Measurements from ENCODE around the gene ZNF282. TPM values are rescaled to one million over a fixed set of nuclear protein-coding genes. Genes with fewer than 3 reads are reported as not detected.

The ZNF282 gene
- total RNA-seq, 1 donor, result 31.5 TPM

DNA sequence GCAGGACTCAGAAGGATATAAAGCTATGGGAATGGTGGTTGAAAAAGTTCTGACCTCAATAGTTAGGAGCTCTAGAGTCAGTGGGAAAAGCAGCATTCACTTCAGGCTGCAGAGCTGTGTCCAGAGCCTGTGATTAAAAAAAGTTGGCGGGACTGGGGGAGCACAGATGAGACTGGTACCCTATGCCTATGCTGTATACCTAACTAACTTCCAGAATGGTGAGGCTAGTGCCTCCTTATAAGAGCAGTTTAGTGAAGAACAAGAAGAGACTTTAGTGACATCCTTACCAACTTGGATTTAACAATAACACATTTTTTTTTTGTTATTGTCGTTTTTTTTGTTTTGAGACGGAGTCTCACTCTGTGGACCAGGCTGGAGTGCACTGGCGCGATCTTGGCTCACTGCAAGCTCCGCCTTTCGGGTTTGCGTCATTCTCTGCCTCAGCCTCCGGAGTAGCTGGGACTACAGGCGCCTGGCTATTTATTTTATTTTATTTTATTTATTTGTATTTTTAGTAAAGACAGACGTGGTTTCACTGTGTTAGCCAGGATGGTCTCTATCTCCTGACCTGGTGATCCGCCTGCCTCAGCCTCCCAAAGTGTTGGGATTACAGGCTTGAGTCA, 6.6 kb upstream of the ZNF282 start:
- DNase-seq (ENCODE audit: low read depth in 2 of 3, low spot score in 2 of 3), result no peak

DNA sequence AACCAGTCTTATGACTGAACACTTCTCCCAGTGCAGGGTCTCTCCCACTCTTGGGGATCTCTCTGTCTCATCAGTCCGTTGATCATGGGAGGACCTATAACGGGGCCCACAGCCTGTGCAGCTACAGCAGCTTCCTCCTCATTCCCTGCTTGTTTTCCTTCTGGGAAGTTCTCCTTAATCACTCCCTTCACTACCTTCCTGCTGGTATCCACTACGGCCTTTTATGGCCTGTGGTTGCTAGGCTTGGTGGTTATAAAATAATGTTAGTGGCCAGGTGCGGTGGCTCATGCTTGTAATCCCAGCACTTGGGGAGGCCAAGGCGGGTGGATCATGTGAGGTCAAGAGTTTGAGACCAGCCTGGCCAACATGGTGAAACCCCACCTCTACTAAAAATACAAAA, 3.5 kb upstream of the ZNF282 start:
- no peak for DNase-seq (ENCODE audit: low read depth in 2 of 3, low spot score in 2 of 3)

DNA sequence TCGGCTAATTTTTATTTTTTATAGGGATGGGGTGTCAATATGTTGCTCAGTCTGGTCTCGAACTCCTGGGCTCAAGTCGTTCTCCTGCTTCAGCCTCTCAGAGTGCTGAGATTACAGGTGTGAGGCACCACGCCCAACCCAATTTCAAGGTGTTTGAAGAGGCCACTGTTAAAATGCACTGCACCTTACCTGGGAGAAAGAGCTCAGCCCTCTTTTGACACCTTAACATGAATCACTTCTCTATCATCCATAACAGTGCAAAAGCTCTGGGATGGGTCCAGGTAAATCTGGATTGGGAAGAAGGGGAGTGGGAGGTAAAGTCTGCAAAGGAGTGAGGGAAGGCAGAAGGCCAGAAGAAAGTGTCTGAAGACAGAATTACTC, 557 bp upstream of the ZNF282 start:
- DNase-seq (ENCODE audit: low read depth in 2 of 3, low spot score in 2 of 3), result no peak

DNA sequence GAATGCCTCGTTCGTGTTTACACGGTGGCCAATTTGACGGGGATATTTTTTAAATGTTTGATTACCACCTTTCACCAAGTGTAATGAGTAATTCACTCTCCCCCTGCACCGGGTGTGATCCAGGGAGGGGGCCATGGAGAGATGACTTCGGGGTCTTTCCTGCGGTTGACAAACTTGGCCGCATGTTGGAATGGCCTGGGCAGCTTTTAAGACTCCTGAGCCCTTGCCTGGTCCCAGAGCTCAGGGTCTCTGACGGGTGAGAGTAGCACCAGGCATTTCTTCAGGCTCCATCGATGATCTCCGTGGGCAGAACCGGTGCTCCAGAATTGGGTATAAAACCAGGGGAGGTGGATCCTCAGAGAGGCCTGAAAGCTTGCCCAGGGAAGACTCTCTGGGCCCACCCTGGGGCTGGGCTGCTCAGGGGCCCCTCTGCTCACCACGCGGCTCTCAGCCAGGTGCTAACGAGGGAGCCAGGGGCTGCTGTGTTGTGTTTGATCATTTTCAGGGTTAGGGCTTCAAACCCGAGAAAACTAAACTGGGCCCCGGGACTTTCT, 882 bp downstream of the ZNF282 start:
- peak in 1 of 3 donors; percentile 8 for DNase-seq (ENCODE audit: low read depth in 2 of 3, low spot score in 2 of 3)

DNA sequence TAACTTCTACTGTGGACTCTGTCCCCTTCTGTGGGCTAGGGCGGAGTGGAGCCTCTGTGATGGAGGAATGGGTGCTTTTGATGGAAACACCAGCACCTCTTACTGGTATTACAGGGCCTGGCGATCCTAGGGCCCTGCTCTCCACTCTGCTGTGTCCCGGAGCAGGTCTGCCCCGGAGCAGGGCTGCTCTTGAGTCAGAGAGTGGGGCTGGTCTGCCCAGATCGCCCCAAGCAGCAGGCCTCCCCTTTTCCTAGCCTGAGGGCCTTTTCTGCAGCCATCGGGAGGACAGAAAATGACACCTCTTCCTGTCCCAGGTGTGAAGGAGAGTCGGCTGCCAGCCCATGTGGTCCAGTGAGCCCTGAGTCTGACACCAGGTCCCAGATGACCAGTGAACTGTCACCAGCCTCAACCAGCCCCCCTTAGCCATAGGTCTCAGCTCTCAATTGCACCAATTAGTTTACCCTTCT, 1.4 kb downstream of the ZNF282 start:
- DNase-seq (ENCODE audit: low read depth in 2 of 3, low spot score in 2 of 3), result no peak

DNA sequence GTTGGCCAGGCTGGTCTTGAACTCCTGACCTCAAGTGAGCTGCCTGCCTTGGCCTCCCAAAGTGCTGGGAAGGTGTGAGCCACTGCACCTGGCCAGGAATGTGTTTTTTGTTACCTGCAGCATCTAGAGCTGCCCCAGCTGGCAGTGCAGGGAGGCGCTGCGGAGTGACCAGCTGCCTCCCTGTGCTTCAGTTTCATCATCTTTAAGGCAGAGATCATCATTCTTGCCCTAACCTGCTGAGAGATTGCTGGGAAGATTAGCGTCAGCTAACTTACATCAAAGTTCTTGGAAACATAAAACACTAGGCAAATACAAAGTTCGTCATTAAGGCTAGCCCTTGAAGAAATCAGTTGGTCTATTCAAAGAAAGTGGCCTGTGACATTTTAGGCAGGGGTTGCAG, 2.3 kb downstream of the ZNF282 start:
- no peak for DNase-seq (ENCODE audit: low read depth in 2 of 3, low spot score in 2 of 3)

DNA sequence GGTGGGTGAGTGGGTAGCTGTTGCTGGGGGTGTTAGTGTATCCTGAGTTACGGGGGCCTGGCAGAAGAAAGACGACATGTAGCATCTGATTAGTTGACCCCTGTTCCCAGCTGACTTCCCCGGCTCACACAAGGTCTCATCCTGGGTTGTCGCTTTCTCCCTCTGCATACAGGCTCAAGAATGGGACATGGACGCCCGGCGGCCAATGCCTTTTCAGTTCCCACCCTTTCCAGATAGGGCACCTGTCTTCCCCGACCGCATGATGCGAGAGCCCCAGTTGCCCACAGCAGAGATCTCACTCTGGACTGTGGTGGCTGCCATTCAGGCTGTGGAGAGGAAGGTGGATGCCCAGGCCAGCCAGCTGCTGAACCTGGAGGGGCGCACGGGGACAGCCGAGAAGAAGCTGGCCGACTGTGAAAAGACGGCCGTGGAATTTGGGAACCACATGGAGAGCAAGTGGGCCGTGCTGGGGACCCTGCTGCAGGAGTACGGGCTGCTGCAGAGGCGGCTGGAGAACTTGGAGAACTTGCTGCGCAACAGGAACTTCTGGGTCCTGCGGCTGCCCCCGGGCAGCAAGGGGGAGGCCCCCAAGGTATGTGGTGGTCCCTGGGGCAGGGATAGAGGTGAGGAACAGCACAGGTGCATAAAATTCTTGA, 2.9 kb downstream of the ZNF282 start:
- no peak for DNase-seq (ENCODE audit: low read depth in 2 of 3, low spot score in 2 of 3)

DNA sequence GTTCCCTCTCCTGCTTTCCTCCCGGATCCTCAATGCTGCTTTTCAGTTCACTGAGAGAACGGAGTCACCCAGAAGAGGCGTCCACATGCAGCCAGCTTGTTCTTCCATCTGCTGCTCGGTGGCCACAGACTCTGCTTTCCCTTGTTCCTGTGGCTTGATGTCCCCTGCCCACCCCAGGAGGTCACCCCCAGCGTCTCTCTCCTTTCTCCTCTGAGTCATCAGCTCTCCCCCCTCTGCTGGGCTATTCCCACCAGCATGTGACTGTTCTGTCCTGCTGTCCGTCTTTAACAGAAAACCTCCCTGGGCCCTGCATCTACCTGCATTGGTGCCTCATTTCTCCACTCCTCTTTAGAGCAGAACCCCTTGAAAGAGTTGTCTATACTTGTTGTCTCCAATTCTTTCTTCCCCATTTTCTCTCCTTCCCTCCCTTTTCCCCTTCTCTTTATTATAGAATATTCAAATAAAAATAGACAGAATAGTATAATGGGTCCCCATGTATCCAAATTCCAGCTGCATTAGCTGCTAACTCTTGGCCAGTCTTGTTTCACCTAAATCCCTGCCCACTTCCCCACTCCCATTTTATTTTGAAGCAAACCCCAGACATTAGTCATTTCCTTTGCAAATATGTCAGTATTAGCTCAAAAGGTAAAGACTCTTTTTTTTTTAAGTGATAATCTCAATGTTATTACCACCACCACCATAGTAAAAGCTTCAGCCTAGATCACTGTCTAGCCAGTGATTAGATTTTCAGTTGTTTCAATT, 4.1 kb downstream of the ZNF282 start:
- no peak for DNase-seq (ENCODE audit: low read depth in 2 of 3, low spot score in 2 of 3)

DNA sequence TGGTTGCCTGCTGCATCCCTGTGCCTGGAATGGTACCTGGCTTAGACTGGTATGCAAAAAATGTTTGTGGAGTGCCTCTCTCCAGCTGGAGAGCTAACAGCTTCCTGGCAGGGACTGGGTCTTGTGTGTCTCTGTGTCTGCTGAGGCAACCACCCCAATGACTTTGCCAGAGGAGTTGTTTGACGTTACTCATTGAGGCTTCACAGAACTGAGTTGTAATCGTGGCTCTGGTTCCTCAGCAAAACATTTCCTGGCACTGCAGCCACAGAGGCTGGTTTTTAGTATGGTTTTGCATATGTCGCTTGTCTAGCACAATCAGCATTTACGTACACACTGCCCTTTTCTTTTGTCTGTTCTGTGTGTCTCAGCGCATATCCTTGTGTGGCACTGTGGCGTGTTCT, 7.5 kb downstream of the ZNF282 start:
- no peak for DNase-seq (ENCODE audit: low read depth in 2 of 3, low spot score in 2 of 3)

DNA sequence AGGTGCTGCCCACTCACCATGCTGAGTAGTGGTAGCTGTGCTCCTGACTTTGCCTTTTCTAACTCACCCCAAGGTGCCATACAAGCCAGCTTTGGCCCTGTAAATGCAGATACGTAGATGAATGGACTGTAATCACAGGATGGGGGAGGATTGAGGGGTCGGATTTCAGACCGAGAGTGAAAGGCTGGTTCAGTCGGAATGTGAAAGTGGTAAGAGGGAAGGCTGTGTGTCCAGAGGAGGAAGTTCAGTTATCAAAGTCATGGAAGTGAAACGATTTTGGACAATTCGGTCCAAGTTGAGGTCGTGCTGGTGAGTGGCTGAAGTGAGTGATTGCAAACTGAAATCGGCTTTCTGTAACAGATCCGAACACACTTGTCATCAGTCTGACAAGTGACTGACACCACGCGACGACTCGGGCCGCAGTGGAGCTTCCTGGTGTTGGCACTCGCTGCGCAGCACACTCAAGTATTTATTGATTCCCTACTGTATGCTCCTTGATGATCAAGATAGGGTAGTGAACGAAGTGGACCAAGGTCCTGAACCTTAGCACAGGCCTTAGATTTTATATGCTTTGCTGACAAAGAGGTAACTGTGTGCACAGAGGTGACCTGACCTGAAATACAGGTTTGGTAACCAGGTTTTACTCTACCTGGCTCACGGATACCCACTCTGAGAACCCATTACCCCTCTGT, 10.5 kb downstream of the ZNF282 start:
- no peak for DNase-seq (ENCODE audit: low read depth in 2 of 3, low spot score in 2 of 3)

DNA sequence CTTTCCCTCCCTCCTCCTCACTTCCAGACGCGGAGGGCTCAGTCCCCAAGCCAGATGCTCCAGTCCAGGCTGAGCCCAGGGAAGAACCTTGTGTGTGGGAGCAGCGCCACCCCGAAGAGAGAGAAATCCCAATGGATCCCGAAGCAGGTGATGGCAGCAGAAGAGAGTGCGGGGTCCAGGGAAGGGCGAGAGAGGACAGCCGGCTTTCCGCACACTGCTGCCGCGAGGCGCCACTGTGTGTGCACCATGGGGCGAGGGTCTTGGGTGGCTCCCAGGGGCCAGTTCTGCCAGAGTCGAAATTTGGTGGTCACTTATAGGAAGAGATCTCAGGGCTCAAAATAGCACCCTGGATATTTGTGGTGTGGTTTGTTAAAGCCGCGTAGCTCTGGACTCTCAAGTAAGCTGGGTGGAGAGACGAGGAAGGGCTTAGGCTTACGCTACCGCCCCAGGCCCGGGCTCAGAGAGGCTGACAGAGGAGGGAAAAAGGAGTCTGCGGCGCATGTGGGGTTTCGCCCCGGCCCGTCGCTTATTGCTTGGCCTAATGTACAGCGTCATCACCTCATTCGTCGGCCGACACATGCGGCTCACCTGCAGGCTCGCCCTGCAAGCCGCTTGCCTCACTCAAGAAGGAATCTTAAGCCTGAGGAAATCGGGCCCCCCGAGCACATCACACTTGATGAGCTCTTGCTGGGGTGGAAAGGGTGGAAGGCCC, 12.1 kb downstream of the ZNF282 start:
- no peak for DNase-seq (ENCODE audit: low read depth in 2 of 3, low spot score in 2 of 3)

DNA sequence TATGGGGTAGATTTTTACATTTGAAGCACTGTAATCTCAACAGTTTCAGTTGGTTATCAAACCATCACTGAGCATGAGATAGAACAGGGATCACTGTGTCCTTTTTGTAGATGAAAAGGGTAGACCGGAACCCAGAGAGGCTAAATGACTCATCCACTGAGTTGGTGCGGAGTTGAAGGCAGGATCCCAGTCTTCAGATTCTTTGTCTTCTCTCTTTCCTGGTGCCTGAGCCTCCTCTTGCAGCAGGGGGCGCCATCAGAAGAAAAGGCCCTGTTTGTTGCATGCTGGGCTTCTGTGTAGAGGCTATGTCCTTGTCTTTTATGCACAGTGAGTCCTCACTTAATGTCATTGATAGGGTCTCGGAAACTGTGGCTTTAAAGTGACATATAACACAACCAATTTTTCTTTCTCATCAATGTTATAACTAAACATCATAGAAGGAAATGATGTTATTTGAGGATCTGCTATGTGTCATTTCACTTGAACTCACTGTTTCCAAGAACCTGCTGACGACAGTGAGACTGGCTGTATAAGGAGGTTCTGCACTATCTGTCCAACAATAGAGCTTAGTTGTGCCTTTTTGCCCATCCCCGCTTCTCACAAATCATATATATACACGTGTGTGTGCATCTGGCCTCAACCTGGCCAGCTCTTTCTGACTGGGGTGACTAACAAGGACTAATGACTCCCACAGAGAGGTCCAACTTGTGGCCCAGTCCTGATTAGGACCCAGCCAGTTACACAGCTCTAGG, 14.3 kb downstream of the ZNF282 start:
- DNase-seq (ENCODE audit: low read depth in 2 of 3, low spot score in 2 of 3), result peak in 2 of 3 donors; percentile 23 to 66

DNA sequence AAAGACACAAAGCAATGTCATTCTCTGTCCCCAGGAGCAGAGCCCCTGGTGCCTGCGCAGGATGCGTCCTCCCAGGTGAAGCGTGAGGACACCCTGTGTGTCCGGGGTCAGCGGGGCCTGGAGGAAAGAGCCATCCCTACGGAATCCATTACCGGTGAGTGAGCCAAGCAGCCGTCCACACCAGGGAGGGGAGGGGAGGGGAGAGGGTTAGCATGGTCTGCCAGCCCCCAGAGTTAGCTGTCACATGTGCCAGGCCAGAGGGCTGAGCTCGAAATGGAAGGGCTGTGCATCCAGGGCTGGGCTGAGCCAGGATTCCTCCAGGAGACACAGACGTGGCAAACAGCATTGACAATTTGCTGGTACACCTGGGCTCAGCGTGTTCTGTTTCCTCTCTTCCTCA, 15.2 kb downstream of the ZNF282 start:
- no peak for DNase-seq (ENCODE audit: low read depth in 2 of 3, low spot score in 2 of 3)

DNA sequence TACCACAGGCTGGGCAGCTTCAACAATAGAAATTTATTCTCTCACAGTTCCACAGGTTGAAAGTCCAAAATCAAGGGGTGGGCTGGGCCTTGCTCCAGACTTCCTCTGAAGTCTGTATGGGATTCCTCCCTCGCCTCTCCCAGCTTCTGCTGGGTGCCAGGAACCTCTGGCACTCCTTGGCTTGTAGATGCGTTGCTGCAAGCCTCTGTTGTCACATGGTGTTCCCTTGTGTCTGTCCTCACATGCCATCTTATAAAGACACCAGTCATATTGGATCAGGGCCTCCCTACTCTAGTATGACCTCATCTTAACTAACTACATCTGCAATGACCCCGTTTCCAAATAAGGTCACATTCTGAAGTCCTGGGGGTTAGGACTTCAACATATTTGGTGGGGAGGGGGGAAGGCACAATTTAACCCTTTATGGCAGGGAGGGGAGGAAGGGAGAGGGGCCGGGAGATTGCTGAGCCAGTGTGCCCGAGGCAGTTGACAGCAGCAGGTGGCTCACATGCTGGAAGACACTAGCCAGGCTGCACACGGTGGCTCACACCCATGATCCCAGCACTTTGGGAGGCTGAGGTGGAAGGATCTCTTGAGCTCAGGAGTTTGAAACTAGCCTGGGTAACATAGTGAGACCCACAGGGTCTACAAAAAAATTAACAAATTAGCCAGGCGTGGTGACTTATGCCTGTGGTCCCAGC, 18.8 kb downstream of the ZNF282 start:
- no peak for DNase-seq (ENCODE audit: low read depth in 2 of 3, low spot score in 2 of 3)

DNA sequence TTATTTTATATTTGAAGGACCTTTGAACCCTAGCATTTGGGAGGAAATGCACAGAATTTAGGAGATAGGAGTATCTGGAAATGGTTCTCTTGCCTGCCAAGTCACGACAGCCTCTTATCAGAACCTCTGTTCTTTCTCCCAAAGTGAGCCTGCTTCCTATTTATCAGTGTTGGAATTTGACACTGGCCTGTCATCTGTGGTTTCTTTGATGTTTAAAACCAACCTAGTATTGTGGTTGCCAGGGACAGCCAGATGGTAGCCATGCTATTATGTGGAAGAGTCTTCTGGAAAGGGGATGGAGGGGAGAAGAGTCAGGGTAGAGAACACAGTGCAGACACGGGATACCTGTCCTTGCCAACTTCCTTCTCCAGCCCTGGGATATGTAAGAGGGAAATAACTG, 21.1 kb downstream of the ZNF282 start:
- no peak for DNase-seq (ENCODE audit: low read depth in 2 of 3, low spot score in 2 of 3)

DNA sequence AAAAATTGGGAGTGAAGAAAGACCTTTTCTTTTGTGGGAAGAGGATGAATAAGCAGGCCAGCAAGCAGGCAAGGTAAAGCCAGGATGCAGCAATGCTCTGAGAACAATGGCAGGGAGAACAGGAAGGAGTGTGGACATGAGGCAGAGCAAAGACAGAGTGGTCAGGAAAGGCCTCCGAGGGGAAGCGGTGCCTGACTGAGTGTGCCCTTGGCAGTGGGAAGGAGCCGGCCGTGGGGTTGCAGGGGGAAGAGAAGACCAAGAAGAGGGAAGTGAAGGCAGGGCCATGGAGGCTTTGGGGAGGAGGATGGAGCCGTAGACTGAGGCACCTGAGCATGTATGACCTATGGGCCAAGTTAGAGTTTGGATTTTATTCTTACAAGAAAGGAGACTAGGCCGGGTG, 22.2 kb downstream of the ZNF282 start:
- DNase-seq (ENCODE audit: low read depth in 2 of 3, low spot score in 2 of 3), result no peak

DNA sequence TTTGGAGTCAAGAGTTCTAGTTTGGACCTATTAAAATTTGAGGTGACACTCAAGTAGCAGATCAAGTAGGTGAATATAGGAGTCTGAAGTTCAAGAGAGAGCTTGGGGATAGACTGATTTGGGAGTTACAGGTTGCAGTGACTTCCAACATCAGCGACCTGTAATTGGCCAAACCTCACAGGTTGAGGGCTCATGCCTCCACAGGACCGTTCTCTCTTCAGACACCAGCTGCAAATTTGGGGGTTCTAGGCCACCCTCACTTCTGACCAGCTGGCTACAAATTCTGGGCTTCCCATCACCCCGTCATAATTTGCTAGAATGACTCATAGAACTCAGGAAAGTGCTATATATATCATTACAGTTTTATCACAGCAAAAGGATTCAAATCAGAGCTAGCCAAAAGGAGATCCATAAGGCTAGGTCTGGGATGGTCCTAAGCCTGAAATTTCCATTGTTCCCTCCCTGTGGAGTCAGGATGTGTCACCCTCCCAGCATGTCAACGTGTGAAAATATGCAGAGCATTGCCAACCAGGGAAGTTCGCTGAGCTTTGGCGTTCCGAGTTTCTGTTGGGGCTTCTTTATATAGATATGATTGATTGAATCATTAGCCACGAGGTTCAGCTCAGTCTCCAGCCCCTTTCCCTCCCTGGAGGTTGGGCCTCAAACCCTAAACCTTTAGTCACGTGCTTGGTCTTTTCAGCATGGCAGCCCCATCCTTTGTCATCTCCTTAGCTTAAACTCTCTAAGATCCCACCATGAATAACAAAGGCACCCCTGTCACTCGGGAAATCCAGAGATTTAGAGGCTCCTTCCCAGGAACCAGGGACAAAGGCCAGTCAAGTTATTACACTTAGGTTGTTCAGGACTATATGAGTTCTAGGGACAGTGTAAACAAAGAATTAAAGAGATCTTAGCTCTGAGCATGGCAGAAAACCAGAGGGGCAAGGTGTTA, 23.4 kb downstream of the ZNF282 start:
- no peak for DNase-seq (ENCODE audit: low read depth in 2 of 3, low spot score in 2 of 3)

DNA sequence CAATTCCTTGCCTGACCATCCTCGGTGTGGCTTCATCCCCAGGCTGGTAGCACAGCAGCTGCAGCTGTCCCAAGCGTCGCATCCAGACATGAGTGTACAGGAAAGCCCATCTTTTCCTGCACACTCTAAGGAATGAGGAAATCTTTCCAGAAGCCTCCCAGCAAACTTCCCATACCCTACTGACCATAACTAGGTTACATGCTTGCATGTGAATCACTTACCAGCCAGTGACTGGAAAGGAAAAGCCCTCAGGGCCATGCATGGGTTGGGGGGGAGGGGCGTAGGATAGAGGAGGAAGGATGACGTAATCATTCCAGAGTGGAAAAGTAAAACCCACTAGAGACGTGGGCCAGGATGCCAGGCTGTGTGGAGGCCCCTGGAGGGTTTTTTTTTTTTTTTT, 25.2 kb downstream of the ZNF282 start:
- no peak for DNase-seq (ENCODE audit: low read depth in 2 of 3, low spot score in 2 of 3)
